Measurements from ENCODE around the gene GUCD1.
"Not testable (repeated sequence)": the region's sequence is repeated elsewhere in the genome, so short reads cannot be mapped to it uniquely, and the experiment has no call there.

The GUCD1 gene

DNA sequence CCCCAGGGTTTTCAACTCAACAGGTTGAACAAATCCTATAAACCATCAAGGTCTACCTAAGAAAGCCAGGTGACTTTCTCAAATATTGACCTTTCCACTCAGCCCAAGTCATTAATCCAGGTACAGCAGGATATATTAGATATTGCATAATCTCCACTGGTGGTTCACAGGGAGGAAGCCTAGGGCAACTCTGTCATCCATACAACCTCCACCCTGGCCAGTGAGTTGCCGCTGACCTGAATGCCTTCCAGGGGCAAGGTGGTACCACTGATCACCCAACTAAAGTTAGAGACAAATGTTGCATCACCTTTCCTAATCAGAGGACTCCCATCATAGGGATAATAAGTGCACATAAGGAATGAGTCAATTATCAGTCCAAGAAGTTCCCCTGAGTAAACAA lies 22.9 kb downstream of the GUCD1 start:
- no peak for DNase-seq (ENCODE audit: extremely low read depth in 1 of 2, low read depth in 1 of 2)

DNA sequence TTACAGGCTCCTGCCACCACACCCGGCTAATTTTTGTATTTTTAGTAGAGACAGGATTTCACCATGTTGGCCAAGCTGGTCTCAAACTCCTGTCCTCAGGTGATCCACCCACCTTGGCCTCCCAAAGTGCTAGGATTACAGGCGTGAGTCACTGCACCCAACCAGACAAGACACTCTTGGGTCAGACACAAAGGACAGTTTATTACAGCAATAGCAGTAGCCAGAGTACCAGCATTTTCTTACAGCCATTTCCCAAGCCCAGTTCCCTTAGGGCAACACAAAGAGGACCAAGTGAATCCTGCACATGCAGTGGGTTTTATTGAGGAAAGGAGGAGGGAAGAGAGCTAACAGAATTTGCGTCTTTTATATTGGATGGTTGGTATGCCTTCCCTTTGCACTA lies 24.0 kb downstream of the GUCD1 start:
- DNase-seq (ENCODE audit: extremely low read depth in 1 of 2, low read depth in 1 of 2) = not testable (repeated sequence)

DNA sequence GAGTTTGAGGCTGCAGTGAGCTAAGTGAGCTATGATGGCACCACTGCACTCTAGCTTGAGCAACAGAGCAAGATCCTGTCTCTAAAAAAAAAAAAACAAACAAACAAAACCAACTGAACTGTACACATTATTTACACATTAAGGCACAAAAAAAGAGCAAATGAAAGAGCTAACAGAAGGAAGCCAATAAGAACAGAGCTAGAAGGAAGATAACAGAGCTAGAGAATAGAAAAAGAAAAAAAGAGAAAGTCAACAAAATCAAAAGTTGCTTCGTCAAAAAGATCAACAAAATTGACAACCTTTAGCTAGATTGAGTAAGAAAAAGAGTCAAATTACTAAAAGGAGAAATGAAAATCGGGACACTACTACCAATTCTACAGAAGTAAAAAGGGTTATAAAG lies 25.0 kb downstream of the GUCD1 start:
- DNase-seq (ENCODE audit: extremely low read depth in 1 of 2, low read depth in 1 of 2) = no peak

DNA sequence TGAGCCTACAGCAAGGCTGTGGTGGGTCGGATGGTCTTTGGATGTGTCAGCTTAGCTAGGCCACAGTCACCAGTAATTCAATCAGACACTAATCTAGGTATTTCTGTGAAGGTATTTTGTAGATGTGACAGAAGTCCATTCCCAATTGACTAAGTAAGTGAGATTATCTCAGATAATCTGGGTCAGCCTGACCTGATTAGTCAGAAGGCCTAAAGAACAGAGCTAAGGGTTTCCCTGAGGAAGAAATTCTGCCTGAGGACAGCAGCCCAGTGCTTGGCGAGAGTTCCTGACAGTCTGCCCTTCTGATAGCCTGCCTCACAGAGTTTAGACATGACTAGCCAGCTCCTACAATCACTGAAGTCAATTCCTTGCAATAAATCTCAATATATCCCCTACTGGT lies 28.7 kb downstream of the GUCD1 start:
- no peak for DNase-seq (ENCODE audit: extremely low read depth in 1 of 2, low read depth in 1 of 2)

DNA sequence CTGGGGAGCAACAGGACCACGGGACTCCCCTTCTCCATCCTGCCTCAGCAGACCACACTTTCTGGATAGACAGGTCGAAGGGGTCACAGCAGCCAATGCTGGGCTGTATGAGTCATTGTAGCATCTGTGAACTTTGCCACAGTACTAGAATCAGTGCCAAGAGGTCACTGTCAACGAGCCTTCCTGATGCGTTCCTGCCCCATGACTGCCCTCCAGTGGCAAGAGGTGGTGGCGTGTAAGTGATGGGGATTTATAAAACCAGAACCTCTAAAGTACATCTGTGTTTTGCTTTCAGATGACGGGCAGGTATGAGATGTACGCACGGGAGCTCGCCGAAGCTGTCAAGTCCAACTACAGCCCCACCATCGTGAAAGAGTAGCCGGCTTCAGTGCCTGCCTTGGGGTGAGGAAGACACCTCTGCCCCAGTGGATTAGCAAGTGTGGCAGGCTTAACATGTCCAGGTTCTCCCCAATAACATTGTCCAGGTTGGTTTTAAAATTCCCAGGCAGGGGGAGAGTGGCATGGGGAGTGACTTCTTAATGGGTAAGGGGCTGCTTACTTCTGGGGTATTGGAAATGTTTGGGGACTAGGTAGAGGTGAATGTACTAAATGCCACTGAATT lies 29.4 kb downstream of the GUCD1 start:
- DNase-seq (ENCODE audit: extremely low read depth in 1 of 2, low read depth in 1 of 2) = peak; percentile 45 to 57

DNA sequence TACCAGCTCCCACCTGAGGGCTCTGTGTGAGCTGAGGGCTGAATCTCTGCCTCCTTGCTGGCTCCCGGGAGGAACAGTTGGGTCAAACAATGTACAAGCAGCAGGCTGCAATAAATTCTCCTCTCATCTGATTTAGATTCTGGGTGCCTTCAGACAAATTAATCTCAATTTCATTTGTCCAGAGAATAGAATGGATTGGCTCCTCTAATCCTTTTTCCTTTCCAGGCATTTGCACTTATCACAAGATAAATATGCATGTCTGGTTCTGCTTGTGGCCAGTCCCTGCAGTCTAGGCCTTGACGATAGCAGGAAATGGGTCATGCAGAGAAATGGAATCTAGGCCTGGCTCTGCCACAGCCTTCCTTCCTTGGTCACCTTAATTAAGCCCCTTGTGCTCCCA lies 31.1 kb downstream of the GUCD1 start:
- no peak for DNase-seq (ENCODE audit: extremely low read depth in 1 of 2, low read depth in 1 of 2)

DNA sequence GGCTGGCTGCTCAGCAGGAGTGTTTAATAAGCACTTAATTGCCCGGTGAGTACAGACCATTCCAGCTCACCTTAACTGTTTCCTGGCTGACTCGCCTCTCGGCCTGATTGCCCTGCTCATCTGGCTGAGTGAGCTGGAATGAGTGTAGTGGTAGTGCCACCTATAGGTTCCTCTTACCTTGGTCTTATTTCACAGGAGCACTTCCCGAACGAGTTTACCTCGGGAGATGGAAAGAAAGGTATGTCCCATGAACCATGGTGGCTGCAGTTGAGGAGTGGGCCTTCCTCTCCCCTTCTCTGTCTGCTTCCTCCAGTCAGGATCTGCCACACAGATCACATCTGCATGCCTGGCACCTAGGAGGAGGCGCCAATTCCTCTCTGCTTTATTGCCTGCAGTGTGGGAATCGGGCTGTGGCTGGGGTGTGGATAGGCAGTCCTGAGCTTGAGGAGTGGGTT lies 33.1 kb downstream of the GUCD1 start:
- no peak for DNase-seq (ENCODE audit: extremely low read depth in 1 of 2, low read depth in 1 of 2)

DNA sequence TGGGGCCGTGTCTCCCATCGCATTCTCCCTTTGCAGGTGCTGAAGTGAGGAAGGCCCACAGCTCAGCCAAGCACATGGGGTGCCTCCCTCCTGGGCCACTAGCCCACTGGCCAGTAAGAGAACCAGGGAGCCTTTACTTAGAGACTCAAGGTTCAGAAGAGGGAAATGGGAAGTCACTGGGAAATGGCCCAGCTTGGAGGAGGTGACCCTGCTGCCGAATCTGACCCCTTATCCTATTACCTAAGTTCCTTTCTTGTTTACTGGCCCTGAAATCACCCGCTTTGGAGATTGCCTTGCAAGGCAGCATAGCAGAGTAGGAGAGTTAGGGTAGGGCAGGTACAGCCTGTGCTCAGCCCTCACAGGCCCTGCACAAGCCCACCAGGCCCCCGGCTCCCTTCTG lies 35.4 kb downstream of the GUCD1 start:
- no peak for DNase-seq (ENCODE audit: extremely low read depth in 1 of 2, low read depth in 1 of 2)

DNA sequence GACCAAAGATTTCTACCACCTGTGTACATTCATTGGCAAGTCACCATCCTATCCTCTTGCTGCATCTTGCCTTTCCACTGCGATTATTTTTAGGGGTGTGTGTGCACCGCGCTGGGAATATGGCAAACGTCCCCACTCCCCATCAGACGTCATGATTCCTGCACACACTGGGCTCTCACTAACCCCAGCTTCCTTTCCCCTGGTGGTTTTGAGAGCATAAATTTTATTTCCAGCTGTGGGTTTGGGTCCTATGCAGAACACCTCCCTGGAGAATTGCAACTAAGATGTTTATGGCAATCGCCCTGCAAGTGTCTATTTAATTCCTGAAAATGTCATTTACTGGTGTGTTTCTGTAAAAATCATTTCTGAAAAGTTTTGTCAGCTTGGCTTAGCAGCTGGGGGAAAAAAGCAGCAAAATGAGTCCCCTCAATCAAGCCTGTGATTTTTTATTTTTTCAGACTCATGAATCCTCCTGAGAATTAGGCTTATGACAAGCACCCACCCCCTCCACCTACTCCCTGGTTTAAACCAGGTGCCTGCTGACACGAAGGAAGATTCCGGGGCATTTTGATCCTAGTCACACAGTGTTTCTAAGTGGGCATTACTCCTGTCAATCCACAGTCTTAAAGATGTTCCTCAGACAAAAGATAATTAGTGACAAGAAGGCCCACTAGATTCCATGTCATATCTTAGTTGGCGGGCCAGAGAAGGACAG lies 36.0 kb downstream of the GUCD1 start:
- no peak for DNase-seq (ENCODE audit: extremely low read depth in 1 of 2, low read depth in 1 of 2)

DNA sequence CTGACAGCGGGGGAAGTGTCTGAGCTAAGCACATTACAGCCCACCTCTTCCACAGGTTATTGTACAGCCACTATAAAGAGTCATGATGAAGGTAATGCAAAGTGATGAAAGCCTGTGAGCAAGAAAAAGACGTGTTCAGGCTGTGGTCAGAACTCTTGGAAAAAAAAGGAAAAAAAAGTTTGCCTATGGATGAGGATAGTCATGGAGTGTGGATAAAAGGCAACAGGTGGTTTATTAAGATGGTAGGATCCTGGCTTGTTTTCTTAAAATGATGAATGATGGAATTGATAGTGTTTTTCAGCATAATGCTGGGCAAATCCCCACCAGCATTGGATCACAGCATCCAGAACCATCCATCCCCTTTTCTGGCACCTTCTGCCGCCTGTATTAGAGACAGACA lies 36.7 kb downstream of the GUCD1 start:
- no peak for DNase-seq (ENCODE audit: extremely low read depth in 1 of 2, low read depth in 1 of 2)

DNA sequence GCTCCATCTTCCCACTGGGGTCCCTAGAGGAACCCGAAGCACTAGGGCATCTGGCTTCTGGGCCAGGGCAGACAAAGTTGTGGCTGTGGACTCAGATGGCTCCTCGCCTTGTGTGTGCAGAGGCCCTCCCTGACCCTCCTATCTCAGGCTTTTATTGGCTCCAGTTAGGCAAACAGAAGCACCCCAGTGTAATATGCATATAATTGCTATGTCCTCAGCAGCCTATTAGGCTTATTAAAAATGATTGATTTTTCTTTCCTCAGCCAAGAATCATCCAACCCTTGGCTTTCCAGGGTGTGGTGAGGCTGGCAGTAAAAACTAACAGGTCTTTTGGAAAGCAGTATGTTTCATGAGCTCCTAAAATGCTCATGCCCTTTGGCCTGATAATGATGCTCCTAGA lies 37.5 kb downstream of the GUCD1 start:
- no peak for DNase-seq (ENCODE audit: extremely low read depth in 1 of 2, low read depth in 1 of 2)

DNA sequence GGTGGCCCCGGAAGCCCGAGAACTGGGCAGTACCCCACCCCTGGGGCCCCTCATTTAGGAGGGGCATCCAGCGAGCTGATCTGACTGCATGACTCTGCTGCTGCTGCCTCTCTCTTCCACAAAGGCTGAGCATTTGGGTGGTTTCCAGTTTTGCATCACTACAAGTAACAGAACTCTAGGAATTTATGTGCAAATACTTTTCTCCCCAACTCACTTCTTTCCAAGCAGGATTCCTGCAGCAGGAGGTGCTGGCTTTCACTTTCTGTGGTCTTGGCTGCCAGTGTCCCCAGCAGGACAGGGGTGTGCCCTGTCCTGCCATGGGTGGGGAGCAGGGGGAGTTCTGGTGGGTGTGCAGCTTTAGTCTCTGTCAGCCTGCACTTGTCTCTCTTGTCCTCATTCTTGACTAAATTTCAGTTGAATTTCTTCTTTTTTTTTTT lies 38.6 kb downstream of the GUCD1 start:
- DNase-seq (ENCODE audit: extremely low read depth in 1 of 2, low read depth in 1 of 2) = no peak

DNA sequence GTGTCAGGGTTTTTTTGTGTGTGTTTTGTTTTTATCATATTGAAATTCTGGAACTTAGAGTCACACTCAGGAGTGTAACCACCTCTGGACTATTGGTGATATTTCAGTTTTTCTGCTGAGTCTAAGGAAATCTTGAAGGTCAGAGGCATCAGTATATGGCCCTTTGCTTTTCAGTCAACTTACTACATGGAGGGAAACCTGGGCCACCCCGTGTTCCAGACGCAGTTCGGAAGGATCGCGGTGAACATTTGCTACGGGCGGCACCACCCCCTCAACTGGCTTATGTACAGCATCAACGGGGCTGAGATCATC lies 40.0 kb downstream of the GUCD1 start:
- no peak for DNase-seq (ENCODE audit: extremely low read depth in 1 of 2, low read depth in 1 of 2)

DNA sequence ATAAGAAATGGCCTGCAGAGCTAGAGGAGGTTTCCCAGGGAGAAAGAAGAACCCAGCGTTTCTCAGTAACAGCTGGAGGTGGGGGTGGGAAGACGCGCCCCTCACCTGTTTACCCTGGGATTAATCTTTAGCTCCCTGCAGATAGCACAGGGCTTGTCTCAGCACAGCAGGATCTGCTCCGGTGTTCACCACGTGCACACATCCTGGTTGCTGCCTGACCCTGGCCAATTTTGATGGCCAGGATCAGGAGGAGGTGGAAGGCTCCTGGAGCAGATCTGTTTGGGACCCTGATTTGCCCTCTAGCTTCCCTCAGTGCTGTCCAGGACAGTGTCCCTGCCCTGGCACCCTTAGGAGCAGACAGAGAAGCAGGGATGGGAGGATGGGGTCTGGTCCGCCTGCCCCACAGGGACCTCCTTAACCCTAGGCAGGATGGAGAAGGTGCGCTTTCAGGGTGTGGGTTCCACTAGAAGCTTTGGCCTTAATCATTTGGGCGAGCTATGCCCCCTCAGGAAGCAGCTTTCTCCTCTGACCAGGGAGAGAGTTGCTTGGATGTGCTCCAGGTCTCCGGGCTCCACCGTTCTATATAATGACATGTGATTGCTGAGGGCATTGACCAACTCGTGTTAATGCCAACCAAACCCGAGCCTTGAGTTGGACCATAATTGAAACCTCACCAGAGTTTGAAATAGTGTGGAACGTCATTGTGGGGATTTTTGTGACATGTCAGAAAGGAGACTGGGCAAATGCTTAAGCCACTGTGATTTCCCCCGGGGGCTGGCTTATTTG lies 40.5 kb downstream of the GUCD1 start:
- DNase-seq (ENCODE audit: extremely low read depth in 1 of 2, low read depth in 1 of 2) = no peak

DNA sequence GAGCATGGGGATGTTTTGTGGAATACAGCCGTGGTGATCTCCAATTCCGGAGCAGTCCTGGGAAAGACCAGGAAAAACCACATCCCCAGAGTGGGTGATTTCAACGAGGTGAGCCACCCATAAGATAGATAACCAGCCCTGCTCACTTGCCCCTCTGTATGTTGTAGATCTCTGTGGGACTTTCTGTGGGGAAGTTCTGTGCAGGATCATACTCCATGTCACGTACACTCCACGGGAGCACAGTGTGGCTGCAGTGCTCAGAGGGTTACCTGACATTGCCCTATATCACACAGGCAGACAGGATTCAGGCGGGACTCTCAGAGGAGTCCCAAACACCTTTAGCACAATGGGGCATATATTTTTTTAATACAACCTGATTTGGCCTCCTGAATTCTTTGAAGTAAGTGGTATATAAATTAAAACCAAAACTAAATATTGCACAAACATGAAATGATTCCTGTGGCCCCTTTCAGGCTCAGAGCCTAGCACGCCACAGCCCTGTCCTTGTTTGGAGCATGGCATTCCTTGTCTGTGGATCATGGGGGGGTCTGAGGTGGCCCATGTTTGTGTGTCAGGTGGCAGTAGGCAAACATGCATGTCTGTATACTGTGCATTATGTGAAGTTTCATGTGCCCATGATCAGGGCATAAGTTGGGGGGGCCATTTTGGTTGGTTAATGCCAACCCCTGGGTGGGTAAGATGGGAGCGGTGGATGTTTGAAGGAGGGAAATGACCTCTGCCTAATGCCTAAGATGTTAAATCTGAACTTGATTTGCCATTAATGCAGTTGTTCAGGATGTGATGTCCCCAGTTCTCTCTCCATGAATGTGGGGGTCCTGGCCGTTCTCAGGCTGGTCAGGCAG lies 41.3 kb downstream of the GUCD1 start:
- no peak for DNase-seq (ENCODE audit: extremely low read depth in 1 of 2, low read depth in 1 of 2)

DNA sequence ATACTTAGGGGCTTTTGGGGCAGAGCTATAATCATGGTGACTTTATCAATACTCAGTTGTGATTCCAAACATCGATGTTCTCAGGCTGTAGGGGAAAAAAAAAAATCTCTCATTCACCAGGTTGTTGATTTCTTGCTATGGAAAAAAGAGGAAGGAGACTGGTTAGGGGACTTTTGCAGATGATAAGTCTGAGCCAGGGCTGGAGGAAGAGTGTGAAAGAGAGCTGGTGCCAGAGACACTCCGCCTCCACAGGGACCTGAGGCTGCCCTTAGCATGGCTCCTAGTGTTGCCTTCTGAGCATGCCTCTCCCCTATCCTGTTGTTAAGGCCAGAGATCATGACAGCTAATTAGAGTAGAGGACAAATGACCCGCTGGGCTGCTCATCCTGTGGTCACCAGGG lies 42.9 kb downstream of the GUCD1 start:
- DNase-seq (ENCODE audit: extremely low read depth in 1 of 2, low read depth in 1 of 2) = no peak

DNA sequence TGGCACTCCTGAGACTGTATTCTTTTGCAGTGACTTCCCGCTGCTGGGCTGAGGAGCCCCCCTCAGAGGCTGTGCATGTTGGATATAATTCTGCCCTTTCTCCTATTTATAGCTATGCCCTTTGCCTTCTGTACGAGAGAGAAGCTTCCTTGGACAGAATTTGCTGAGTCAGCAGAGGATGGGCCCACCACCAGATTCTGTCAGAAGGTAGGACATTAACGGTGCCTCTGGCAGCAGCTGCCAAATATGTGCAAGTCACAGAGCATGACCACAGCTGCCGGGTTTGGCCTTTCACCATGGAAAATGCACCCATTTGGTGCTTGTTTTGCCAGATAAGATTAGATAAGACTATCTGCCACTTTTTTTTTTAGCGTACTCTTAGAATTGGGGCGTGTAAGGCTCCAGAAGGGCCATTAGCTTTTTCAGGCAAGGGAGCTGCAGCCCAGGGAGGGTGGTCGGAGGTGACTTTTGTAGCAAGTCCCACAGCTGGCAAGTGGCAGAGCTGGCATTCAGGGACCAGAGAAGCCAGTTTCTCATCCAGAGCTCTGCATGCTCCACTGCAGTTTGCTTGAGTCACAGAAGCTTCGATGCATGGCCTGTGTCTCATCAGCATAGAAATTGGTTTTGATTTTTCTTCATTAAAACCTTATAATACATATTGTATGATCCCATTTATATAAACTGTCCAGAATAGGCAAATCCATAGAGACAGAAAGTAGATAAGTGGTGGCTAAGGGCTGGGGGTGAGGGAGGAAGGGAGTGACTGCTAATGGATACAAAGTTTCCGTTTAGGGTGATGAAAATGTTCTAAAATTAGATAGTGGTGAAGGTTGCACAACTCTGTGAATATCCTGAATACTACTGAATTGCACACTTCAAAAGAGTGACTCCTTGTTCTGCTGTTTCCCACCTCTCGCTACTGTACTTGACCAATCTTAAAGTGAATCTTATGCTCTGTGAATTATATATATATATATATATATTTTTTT lies 44.0 kb downstream of the GUCD1 start:
- no peak for DNase-seq (ENCODE audit: extremely low read depth in 1 of 2, low read depth in 1 of 2)

DNA sequence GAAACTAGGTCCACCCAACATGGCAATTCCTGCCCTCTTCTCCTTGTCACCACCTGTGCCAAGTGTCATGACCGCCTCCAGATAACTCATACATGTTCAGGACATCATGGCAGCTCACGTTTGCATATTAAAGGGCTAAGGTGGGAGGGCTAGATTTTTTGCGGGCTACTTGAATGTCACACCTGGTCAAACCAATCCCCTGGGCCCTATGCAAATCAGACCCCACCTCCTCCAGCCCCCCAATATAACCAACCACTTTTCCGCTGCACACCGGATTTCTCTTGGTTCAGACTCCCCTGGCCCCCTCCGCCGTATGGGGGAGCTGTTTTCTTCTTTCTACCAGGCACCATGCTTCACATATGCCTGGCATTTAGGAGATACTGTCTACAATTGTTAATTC lies 47.2 kb downstream of the GUCD1 start:
- DNase-seq (ENCODE audit: extremely low read depth in 1 of 2, low read depth in 1 of 2) = no peak

DNA sequence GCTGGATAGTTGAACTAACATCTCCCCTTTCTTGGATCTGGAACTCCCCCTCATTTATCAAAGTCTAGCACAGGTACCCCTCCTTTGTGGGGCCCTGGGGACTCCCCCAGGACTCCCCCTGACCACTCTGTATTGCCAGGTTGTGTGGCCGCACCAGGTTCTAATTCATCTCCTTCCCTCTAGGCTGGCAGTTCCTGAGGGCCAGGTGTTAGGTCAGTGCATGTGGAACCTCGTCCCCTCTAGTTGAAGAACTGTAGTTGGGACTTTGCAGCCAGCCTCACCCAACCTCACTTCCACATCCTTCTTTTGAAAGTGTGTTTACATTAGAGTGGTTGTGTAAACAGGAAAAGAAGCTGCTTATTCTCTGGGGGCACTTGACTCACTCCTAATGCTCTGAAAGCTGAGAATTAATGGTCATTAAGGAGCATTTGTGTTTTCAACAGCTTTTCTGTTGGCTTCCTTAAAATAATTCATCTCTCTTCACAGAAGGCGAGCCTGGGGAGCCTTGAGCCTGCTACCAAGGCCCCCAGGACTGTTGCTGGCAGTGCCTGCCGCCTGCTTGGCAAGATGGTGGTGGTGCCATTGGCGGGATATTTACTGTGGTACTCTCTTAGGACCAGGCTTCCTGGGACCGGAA lies 48.0 kb downstream of the GUCD1 start:
- DNase-seq (ENCODE audit: extremely low read depth in 1 of 2, low read depth in 1 of 2) = no peak

Measured in activated CD8-positive, alpha-beta memory T cell treated with anti-CD3 and anti-CD28 coated beads for 1 hour (primary cell).